ENCODE results near the gene SLC25A26. TPM values are rescaled to one million over a fixed set of nuclear protein-coding genes. Genes with fewer than 3 reads are reported as not detected.
A peak's percentile ranks its signal among the peaks of the same experiment; 100 is the strongest.

SLC25A26 gene
- total and polyA plus RNA-seq, 9 donors, result 17.3 to 32.3 (median 22.6) TPM

DNA sequence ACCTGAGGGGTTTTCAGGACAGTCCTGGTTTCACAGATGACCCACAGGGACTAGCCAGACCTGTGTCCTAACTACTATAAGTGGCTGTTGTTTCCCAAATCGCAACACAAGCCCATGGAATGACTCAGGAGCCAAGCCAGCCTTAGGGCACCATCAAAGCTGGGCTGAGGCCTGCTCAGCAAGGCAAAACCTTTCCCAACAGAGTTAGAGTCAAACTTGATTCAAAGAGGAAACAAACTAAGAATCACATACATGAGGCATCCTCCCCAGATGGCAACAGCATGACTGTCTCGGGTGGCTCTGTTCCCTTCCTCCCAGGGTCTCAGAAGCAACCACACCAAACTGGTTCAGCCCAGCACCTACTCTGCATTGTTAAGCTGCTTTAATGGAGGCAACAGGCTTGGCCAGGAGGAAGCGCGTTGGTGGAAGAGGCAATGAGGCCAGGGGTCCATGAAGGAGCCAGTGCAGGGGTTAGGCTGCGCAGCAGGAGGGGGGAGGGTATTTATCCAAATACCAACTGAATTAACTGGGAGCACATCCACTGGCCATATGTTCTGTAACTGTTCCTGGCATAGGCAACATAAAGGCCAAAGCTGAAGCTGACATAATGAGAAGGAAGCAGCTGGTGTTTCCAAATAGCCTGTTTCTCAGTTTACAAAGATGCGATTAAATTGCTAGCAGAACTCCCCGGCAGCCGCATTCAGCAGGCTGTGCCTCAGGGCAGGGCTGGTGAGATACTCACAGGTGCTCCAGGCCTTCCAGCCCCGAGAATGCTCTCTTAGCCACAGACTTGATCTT lies 177.6 kb downstream of the SLC25A26 start:
- Histone ChIP-seq H3K27ac (no peak overlapping the region), H3K4me1 (ENCODE audit: insufficient read depth) (peaks cover 23% of the 10 kb centered on the region)

DNA sequence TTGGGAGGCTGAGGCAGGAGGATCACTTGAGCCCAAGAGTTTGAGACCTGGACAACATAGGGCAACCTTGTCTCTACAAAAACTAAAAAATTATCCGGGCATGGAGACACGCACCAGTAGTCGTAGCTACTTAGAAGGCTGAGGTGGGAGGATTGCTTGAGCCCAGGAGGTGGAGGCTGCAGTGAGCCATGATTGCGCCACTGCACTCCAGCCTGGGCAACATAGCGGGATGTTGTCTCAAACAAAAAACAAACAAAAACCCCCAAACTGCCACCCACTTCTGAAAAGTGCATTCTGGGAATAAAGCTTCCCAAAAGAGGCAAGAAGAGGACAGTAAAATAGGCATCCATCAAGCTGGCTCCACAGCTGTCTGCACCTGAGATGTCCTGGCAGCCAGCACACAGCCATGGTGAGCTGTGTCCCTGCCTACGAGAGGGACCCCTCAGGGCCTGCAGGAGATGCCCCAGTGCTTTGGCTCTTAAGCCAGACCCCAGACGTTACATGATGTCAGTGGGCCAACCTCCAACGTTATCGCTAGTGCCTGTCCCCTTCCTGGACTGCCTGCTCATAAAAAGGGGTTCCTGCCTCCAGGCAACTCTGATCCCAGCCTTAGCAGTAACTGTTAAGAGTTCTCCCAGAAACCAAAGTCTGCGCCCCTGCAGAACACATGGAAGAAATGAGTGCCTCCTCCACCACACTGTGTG lies 178.9 kb downstream of the SLC25A26 start:
- Histone ChIP-seq H3K4me3 (no peak overlapping the region), H3K36me3 (no peaks in the 10 kb centered on the region), H3K9me3 (no peaks in the 10 kb centered on the region), H3K4me1 (ENCODE audit: insufficient read depth) (peaks cover 17% of the 10 kb centered on the region), H3K27me3 (no peaks in the 10 kb centered on the region), H3K27ac (no peak overlapping the region)
- TF ChIP-seq EP300 (IDR thresholded peaks at IDR 0.05) (no peak), POLR2A (IDR thresholded peaks at IDR 0.05) (no peak)
- TF ChIP-seq, protein P1, sequence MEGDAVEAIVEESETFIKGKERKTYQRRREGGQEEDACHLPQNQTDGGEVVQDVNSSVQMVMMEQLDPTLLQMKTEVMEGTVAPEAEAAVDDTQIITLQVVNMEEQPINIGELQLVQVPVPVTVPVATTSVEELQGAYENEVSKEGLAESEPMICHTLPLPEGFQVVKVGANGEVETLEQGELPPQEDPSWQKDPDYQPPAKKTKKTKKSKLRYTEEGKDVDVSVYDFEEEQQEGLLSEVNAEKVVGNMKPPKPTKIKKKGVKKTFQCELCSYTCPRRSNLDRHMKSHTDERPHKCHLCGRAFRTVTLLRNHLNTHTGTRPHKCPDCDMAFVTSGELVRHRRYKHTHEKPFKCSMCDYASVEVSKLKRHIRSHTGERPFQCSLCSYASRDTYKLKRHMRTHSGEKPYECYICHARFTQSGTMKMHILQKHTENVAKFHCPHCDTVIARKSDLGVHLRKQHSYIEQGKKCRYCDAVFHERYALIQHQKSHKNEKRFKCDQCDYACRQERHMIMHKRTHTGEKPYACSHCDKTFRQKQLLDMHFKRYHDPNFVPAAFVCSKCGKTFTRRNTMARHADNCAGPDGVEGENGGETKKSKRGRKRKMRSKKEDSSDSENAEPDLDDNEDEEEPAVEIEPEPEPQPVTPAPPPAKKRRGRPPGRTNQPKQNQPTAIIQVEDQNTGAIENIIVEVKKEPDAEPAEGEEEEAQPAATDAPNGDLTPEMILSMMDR (IDR thresholded peaks at IDR 0.05), result no peak
- DNase-seq, result no peak
- intact Hi-C loops (cut with DNase I), result loop anchor here in 2 of 4 donors (10.0 kb wide), 3 partner anchors 105 to 415 kb away; no protein-coding TSS in a partner anchor
- WGBS, 3 donors, result 91 to 95% (median 93%) methylated on average over 10 of the region's 10 CpGs

More for the DNA sequence above, 177.6 kb downstream of the SLC25A26 start:
- 76 to 90% (median 87%) methylated on average over 9 of the region's 9 CpGs for WGBS, 3 donors
- no peak for DNase-seq
- no peaks in the 10 kb centered on the region for H3K9me3 ChIP-seq
- H3K4me3 ChIP-seq, result no peak overlapping the region
- TF ChIP-seq EP300 (IDR thresholded peaks at IDR 0.05) (no peak), POLR2A (IDR thresholded peaks at IDR 0.05) (no peak)
- TF ChIP-seq, protein P1 (IDR thresholded peaks at IDR 0.05), result no peak
- H3K36me3 ChIP-seq, result no peaks in the 10 kb centered on the region
- H3K27me3 ChIP-seq, result no peaks in the 10 kb centered on the region
- intact Hi-C loops (cut with DNase I), result no loop called here

DNA sequence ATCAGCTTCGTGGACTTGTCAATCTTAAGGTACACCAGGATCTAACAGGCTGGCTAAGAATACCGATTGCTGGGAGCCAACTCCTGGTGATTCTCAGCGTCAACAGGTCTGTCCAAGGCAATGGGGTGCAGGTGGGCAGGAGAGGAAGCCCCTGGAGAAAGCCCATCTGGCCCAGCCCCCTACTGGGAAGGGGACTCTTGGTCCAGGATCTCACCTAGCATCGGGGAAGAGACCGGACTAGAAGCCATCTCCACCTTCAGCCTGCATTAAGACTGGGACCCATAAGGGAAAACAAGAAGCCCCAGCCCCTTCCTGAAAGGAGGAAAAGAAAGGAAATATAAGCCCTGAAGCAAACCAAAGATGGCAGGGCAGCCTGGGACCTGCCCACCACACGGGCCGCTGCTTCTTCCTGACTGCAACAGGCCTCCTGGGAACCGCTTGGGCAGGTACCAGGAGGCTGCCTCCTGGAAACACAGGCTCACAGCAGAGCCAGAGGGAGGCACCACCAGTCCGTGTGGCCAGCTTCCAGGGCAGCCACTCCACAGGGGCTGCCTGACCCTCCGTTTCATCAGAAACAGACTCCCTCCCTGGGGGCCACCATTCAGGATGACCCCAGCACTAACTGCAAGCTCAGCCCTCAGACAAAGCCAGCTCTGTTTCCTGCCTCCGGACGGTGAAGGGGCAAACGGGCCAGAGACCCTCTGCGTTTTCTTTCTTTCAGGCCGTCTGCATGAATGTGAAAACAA lies 179.8 kb downstream of the SLC25A26 start:
- H3K4me3 ChIP-seq, result no peak overlapping the region
- DNase-seq, result peak in 1 of 5 donors; percentile 14
- TF ChIP-seq, protein P1 (IDR thresholded peaks at IDR 0.05), result no peak
- TF ChIP-seq EP300 (IDR thresholded peaks at IDR 0.05) (no peak), POLR2A (IDR thresholded peaks at IDR 0.05) (no peak)
- no peaks in the 10 kb centered on the region for H3K36me3 ChIP-seq
- H3K27ac ChIP-seq, result peak overlapping the region in 1 of 2 donors; percentile 11
- no peaks in the 10 kb centered on the region for H3K27me3 ChIP-seq
- intact Hi-C loops (cut with DNase I), result loop anchor here in 2 of 4 donors (10.0 kb wide), 3 partner anchors 106 to 414 kb away; no protein-coding TSS in a partner anchor
- WGBS, 3 donors, result 72 to 81% (median 76%) methylated on average over 15 of the region's 15 CpGs
- H3K9me3 ChIP-seq, result no peaks in the 10 kb centered on the region
- H3K4me1 ChIP-seq (ENCODE audit: insufficient read depth), result peaks cover 10% of the 10 kb centered on the region

DNA sequence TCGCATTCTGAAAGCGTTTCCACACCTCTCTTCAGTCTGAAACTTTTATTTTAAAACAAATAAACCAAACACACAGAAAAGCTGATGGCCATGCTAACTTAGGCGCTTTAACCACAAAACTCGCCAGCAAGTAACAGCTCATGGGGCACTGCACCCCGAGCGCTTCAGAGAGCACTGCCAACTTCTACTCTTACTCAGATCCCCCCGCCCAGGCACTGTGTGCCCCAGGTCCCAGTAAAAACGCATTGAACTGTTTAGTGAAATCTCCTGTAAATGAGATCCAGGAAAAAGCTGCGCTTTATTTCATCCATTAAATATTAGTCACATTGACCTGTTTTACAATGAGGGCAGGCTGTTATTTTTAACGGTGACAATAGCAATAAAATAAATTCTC lies 180.4 kb downstream of the SLC25A26 start:
- WGBS, 3 donors, result 58 to 62% (median 60%) methylated on average over 10 of the region's 10 CpGs
- TF ChIP-seq POLR2A (IDR thresholded peaks at IDR 0.05), result no peak
- TF ChIP-seq, protein P1 (IDR thresholded peaks at IDR 0.05), result no peak
- TF ChIP-seq EP300 (IDR thresholded peaks at IDR 0.05), result no peak
- no peaks in the 10 kb centered on the region for H3K9me3 ChIP-seq
- H3K27me3 ChIP-seq, result no peaks in the 10 kb centered on the region
- intact Hi-C loops (cut with DNase I), result loop anchor here in 2 of 4 donors (10.0 kb wide), 3 partner anchors 106 to 414 kb away; no protein-coding TSS in a partner anchor
- no peak overlapping the region for H3K4me3 ChIP-seq
- peak overlapping the region in 1 of 2 donors; percentile 11 for H3K27ac ChIP-seq
- peaks cover 8% of the 10 kb centered on the region for H3K4me1 ChIP-seq (ENCODE audit: insufficient read depth)
- DNase-seq, result no peak
- no peaks in the 10 kb centered on the region for H3K36me3 ChIP-seq
